ENCODE results near the gene NUP37.

NUP37 gene

GRCh38 chr12:102033991-102034745 is 85.7 kb downstream of the NUP37 start:
- DNase-seq (ENCODE audit: insufficient read length, low spot score) (no peak), FAIRE-seq (no peak)

- FAIRE-seq: no peak
- DNase-seq (ENCODE audit: insufficient read length, low spot score): no peak
These were observed 88.1 kb downstream of the NUP37 start for GRCh38 chr12:102031852-102032251.

GRCh38 chr12:102029141-102029540 is 90.8 kb downstream of the NUP37 start:
- no peak for FAIRE-seq
- no peak for DNase-seq (ENCODE audit: insufficient read length, low spot score)

- DNase-seq (ENCODE audit: insufficient read length, low spot score) (no peak), FAIRE-seq (no peak)
These were observed 93.2 kb downstream of the NUP37 start for GRCh38 chr12:102026728-102027127.

- no peak for DNase-seq (ENCODE audit: insufficient read length, low spot score)
- FAIRE-seq: no peak
These were observed 95.1 kb downstream of the NUP37 start for GRCh38 chr12:102024765-102025164.

- DNase-seq (ENCODE audit: insufficient read length, low spot score) (no peak), FAIRE-seq (no peak)
These were observed 96.5 kb downstream of the NUP37 start for GRCh38 chr12:102023343-102023930.

Data from HTR-8/SVneo (cell line).